ENCODE data around the gene ZBTB20.

GRCh38 chr3:114893361-114893760 lies 253.7 kb downstream of the ZBTB20 start:
- TF ChIP-seq, protein P1, sequence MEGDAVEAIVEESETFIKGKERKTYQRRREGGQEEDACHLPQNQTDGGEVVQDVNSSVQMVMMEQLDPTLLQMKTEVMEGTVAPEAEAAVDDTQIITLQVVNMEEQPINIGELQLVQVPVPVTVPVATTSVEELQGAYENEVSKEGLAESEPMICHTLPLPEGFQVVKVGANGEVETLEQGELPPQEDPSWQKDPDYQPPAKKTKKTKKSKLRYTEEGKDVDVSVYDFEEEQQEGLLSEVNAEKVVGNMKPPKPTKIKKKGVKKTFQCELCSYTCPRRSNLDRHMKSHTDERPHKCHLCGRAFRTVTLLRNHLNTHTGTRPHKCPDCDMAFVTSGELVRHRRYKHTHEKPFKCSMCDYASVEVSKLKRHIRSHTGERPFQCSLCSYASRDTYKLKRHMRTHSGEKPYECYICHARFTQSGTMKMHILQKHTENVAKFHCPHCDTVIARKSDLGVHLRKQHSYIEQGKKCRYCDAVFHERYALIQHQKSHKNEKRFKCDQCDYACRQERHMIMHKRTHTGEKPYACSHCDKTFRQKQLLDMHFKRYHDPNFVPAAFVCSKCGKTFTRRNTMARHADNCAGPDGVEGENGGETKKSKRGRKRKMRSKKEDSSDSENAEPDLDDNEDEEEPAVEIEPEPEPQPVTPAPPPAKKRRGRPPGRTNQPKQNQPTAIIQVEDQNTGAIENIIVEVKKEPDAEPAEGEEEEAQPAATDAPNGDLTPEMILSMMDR (conservative IDR thresholded peaks at IDR 0.05; ENCODE audit: low read depth, low read length): no peak
- no peak for TF ChIP-seq EZH2 (IDR thresholded peaks at IDR 0.05; ENCODE audit: low read length, unreplicated experiment)

Measured in PC-3 (cell line).